Activated CD4-positive, alpha-beta T cell treated with anti-CD3 and anti-CD28 coated beads for 4 hours (primary cell): ENCODE results near the gene GALNT13.

ENCODE experiments used
- DNase-seq, 2 donors: peaks; one replicate each; pipeline ENCODE4 v3.0.0-alpha.2; 2020

Gene GALNT13

GRCh38 chr2:153946036-153946435 is 74.3 kb downstream of the GALNT13 start:
- no peak for DNase-seq

GRCh38 chr2:153953761-153954160 is 82.0 kb downstream of the GALNT13 start:
- no peak for DNase-seq

- no peak for DNase-seq
Observed at GRCh38 chr2:153963256-153963655, 91.5 kb downstream of the GALNT13 start.

- no peak for DNase-seq
Observed at GRCh38 chr2:153967248-153967973, 95.7 kb downstream of the GALNT13 start.

GRCh38 chr2:153971250-153971649 is 99.5 kb downstream of the GALNT13 start:
- DNase-seq, result no peak

GRCh38 chr2:153971855-153972254 is 100.1 kb downstream of the GALNT13 start:
- DNase-seq, result no peak

- no peak for DNase-seq
Observed at GRCh38 chr2:153972412-153972811, 100.7 kb downstream of the GALNT13 start.

GRCh38 chr2:153986488-153987229 is 114.9 kb downstream of the GALNT13 start:
- no peak for DNase-seq

GRCh38 chr2:153990771-153991170 is 119.0 kb downstream of the GALNT13 start:
- DNase-seq, result no peak

GRCh38 chr2:154013514-154013913 is 141.8 kb downstream of the GALNT13 start:
- DNase-seq, result no peak

GRCh38 chr2:154015233-154015632 is 143.5 kb downstream of the GALNT13 start:
- no peak for DNase-seq

GRCh38 chr2:154029504-154029903 is 157.8 kb downstream of the GALNT13 start:
- DNase-seq, result no peak

GRCh38 chr2:154032220-154032619 is 160.5 kb downstream of the GALNT13 start:
- no peak for DNase-seq

- no peak for DNase-seq
Observed at GRCh38 chr2:154046493-154046892, 174.8 kb downstream of the GALNT13 start.

- no peak for DNase-seq
Observed at GRCh38 chr2:154048905-154049304, 177.2 kb downstream of the GALNT13 start.

- no peak for DNase-seq
Observed at GRCh38 chr2:154049561-154049960, 177.8 kb downstream of the GALNT13 start.

- no peak for DNase-seq
Observed at GRCh38 chr2:154067124-154067523, 195.4 kb downstream of the GALNT13 start.

GRCh38 chr2:154078926-154079325 is 207.2 kb downstream of the GALNT13 start:
- DNase-seq, result no peak

- DNase-seq, result no peak
Observed at GRCh38 chr2:154092571-154092970, 220.8 kb downstream of the GALNT13 start.

- DNase-seq, result no peak
Observed at GRCh38 chr2:154093856-154094255, 222.1 kb downstream of the GALNT13 start.

GRCh38 chr2:154097833-154098398 is 226.2 kb downstream of the GALNT13 start:
- DNase-seq, result no peak

GRCh38 chr2:154120706-154121105 is 249.0 kb downstream of the GALNT13 start:
- DNase-seq, result no peak

- DNase-seq, result no peak
Observed at GRCh38 chr2:154125891-154126290, 254.2 kb downstream of the GALNT13 start.

- no peak for DNase-seq
Observed at GRCh38 chr2:154130821-154131220, 259.1 kb downstream of the GALNT13 start.
